H1 (cell line): Measurements from ENCODE around the gene POLE4. TPM values are rescaled to one million over a fixed set of nuclear protein-coding genes. Genes with fewer than 3 reads are reported as not detected.

Source experiments
- BACH1 ChIP-seq: IDR thresholded peaks from 2 replicates; pipeline ENCODE4 v1.6.1; 2012; ENCODE audit warnings: low read length, improper control_type of control experiment
- BRCA1 ChIP-seq: IDR thresholded peaks from 2 replicates; pipeline ENCODE4 v1.6.1; 2012; ENCODE audit warnings: low read depth, low read length, improper control_type of control experiment
- CHD2 ChIP-seq: IDR thresholded peaks from 2 replicates; pipeline ENCODE4 v1.6.1; 2012; ENCODE audit warnings: low read length, improper control_type of control experiment
- CTBP2 ChIP-seq: IDR thresholded peaks from 2 replicates; pipeline ENCODE4 v1.7.0; 2011; ENCODE audit warnings: borderline replicate concordance, mild to moderate bottlenecking, moderate library complexity, mixed read lengths, low read length; ENCODE audit not compliant: insufficient read depth, insufficient read length
- E2F6 ChIP-seq: IDR thresholded peaks from 2 replicates; pipeline ENCODE4 v1.6.1; 2012; ENCODE audit warnings: inconsistent platforms
- EGR1 ChIP-seq: IDR thresholded peaks from 2 replicates; pipeline ENCODE4 v1.6.1; 2011; ENCODE audit warnings: low read depth, low read length, borderline replicate concordance
- JUN ChIP-seq: IDR thresholded peaks from 2 replicates; pipeline ENCODE4 v1.6.1; 2011; ENCODE audit warnings: low read depth, mild to moderate bottlenecking, improper control_type of control experiment, low read length
- KDM4A ChIP-seq: IDR thresholded peaks from one replicate; pipeline ENCODE4 v1.7.1; 2012; ENCODE audit warnings: low read depth, mild to moderate bottlenecking, moderate library complexity, low read length, inconsistent platforms; ENCODE audit not compliant: severe bottlenecking
- MAX ChIP-seq: IDR thresholded peaks from 2 replicates; pipeline ENCODE4 v1.6.1; 2012; ENCODE audit warnings: inconsistent platforms
- NRF1 ChIP-seq: IDR thresholded peaks from 2 replicates; pipeline ENCODE4 v1.6.1; 2011; ENCODE audit warnings: mild to moderate bottlenecking, low read depth, low read length, improper control_type of control experiment
- PHF8 ChIP-seq: fragments of 200-600 bp; sonication (generic); conservative IDR thresholded peaks from 2 replicates; pipeline ENCODE4 v1.7.1; 2012; ENCODE audit warnings: low read depth, mild to moderate bottlenecking, inconsistent platforms, low read length, moderate library complexity
- POLR2A ChIP-seq, 2 experiments: IDR thresholded peaks; 1 replicate in 1 of 2; 2 replicates in 1 of 2; pipeline ENCODE4 v1.6.1; 2011; ENCODE audit warnings: low read depth in 2 of 2, low read length in 2 of 2, mild to moderate bottlenecking in 2 of 2; ENCODE audit errors: control extremely low read depth in 1 of 2
- POLR2AphosphoS5 ChIP-seq: IDR thresholded peaks from 2 replicates; pipeline ENCODE4 v1.6.1; 2011; ENCODE audit warnings: low read depth, low read length
- RBBP5 ChIP-seq: IDR thresholded peaks from 2 replicates; pipeline ENCODE4 v1.7.1; 2012; ENCODE audit warnings: low read depth, mild to moderate bottlenecking, inconsistent platforms, low read length, moderate library complexity, borderline replicate concordance
- RNF2 ChIP-seq: fragments of 200-900, 300-1000 bp; sonication (generic); IDR thresholded peaks from 2 replicates; pipeline ENCODE4 v1.7.1; 2016; ENCODE audit warnings: borderline replicate concordance, low read depth, mild to moderate bottlenecking, antibody characterized with exemption, low read length; ENCODE audit not compliant: poor library complexity, severe bottlenecking; ENCODE audit errors: missing control alignments
- SP1 ChIP-seq: IDR thresholded peaks from 2 replicates; pipeline ENCODE4 v1.6.1; 2011; ENCODE audit warnings: low read depth, low read length
- SP4 ChIP-seq: IDR thresholded peaks from 2 replicates; pipeline ENCODE4 v1.6.1; 2012; ENCODE audit warnings: low read length, inconsistent platforms
- TAF1 ChIP-seq: IDR thresholded peaks from 2 replicates; pipeline ENCODE4 v1.6.1; 2011; ENCODE audit warnings: mild to moderate bottlenecking, low read depth, low read length
- TBP ChIP-seq: IDR thresholded peaks from 2 replicates; pipeline ENCODE4 v1.6.1; 2011; ENCODE audit warnings: low read depth, low read length, improper control_type of control experiment
- TCF12 ChIP-seq: IDR thresholded peaks from 2 replicates; pipeline ENCODE4 v1.6.1; 2011; ENCODE audit warnings: low read depth, mild to moderate bottlenecking, low read length
- USF2 ChIP-seq: IDR thresholded peaks from 2 replicates; pipeline ENCODE4 v1.6.1; 2011; ENCODE audit warnings: low read length, improper control_type of control experiment
- YY1 ChIP-seq: IDR thresholded peaks from 2 replicates; pipeline ENCODE4 v1.6.1; 2011; ENCODE audit warnings: low read depth, mild to moderate bottlenecking, low read length
- polyA plus RNA-seq, 7 experiments: library from polyadenylated mRNA; depleted of rRNA in 3 of 7; stranded (reverse) in 5 of 7; unstranded in 2 of 7; fragments of >200 nt in 5 of 7; fragments of 200-250 nt in 2 of 7; gene quantifications; 1 replicate in 5 of 7; 2 replicates in 1 of 7; 4 replicates in 1 of 7; pipeline versions ENCODE4 v1.2.1 to v1.2.3, GENCODE V29; 2011 to 2013; ENCODE audit warnings: missing spikeins in 2 of 7, mixed read lengths in 2 of 7
- total RNA-seq: library from RNA; stranded (reverse); fragmentation: NEBNext Ultra II Directional; extraction: Animal tissue kit (Norgen Biotek cat#: 25700); gene quantifications from 2 replicates; pipeline ENCODE4 v1.2.1, GENCODE V29; 2021

POLE4 gene
- total and polyA plus RNA-seq, 2 of the 8 experiments (the other 6 are each of a cell fraction or from before 2014, with no cell fraction given): 16.7 to 44.7 TPM

- TF ChIP-seq MAX (peak; percentile 97), SP1 (peak; percentile 64; the same call in 1 of the 2 replicates), POLR2AphosphoS5 (peak; percentile 96), NRF1 (peak; percentile 38), RNF2 (peak; percentile 44), TAF1 (peak; percentile 74; the same call in 1 of the 2 replicates), TCF12 (0 out of 2 replicates have a peak, but pooled peaks have one; percentile 34), BRCA1 (no peak), PHF8 (peak; percentile 99), POLR2A (IDR thresholded peaks at IDR 0.05; ENCODE audit: control extremely low read depth in 1 of 2, low read depth in 2 of 2, low read length in 2 of 2) (peak; percentile 89), JUN (no peak), CHD2 (0 out of 2 replicates have a peak, but pooled peaks have one; percentile 20), RBBP5 (peak; percentile 89; the same call in 1 of the 2 replicates), EGR1 (no peak), TBP (peak; percentile 73), USF2 (no peak), CTBP2 (peak; percentile 26), E2F6 (peak; percentile 97), SP4 (no peak), BACH1 (peak; percentile 54), YY1 (peak; percentile 90), KDM4A (peak; percentile 99)
These were observed at the start of gene POLE4 (continued) for GRCh38 chr2:74958274-74959105.
